Type B pancreatic cell (in vitro differentiated cells): ENCODE results near the gene SUSD6. TPM values are rescaled to one million over a fixed set of nuclear protein-coding genes. Genes with fewer than 3 reads are reported as not detected.

ENCODE experiments used
- DNase-seq: peaks from one replicate; pipeline ENCODE4 v3.0.0; 2021; ENCODE audit warnings: mixed read lengths; ENCODE audit not compliant: unreplicated experiment; ENCODE audit errors: extremely low spot score
- H3K27ac Mint-ChIP-seq: 2 replicates; pipeline ENCODE4 v1.8.0; 2021; ENCODE audit warnings: mild to moderate bottlenecking, mixed read lengths
- H3K27me3 Mint-ChIP-seq: 2 replicates; pipeline ENCODE4 v1.8.0; 2021; ENCODE audit warnings: mixed read lengths
- H3K36me3 Mint-ChIP-seq: 2 replicates; pipeline ENCODE4 v1.8.0; 2021; ENCODE audit warnings: mixed read lengths
- H3K4me1 Mint-ChIP-seq: one replicate; pipeline ENCODE4 v1.8.0; 2021; ENCODE audit warnings: mixed read lengths; ENCODE audit not compliant: unreplicated experiment
- H3K4me3 Mint-ChIP-seq: 2 replicates; pipeline ENCODE4 v1.8.0; 2021; ENCODE audit warnings: mild to moderate bottlenecking, mixed read lengths
- H3K9me3 Mint-ChIP-seq: 2 replicates; pipeline ENCODE4 v1.8.0; 2021; ENCODE audit warnings: mixed read lengths
- CTCF ChIP-seq: fragments of 200-600 bp; sonication (generic); conservative IDR thresholded peaks from 2 replicates; pipeline ENCODE4 v1.5.0; 2021; ENCODE audit warnings: antibody characterized with exemption, mild to moderate bottlenecking
- total RNA-seq: library from RNA; stranded (reverse); gene quantifications from 2 replicates; pipeline ENCODE4 v1.2.1, GENCODE V29; 2021; ENCODE audit warnings: low replicate concordance

Gene SUSD6
- total RNA-seq, 1 donor from 2014 or later = 31.7 TPM

- peaks cover 22% of the 10 kb centered on the region for H3K36me3 Mint-ChIP-seq
- peaks cover 39% of the 10 kb centered on the region for H3K4me1 Mint-ChIP-seq
- no peak overlapping the region for H3K27ac Mint-ChIP-seq
- no peaks in the 10 kb centered on the region for H3K9me3 Mint-ChIP-seq
- no peak overlapping the region for H3K4me3 Mint-ChIP-seq
- no peak for TF ChIP-seq CTCF
- no peaks in the 10 kb centered on the region for H3K27me3 Mint-ChIP-seq
- no peak for DNase-seq
Observed at GRCh38 chr14:69675877-69676416, 64.6 kb downstream of the SUSD6 start.

- Mint-ChIP-seq H3K9me3 (no peaks in the 10 kb centered on the region), H3K4me3 (no peak overlapping the region), H3K27ac (no peak overlapping the region), H3K4me1 (peaks cover 31% of the 10 kb centered on the region), H3K36me3 (peaks cover 14% of the 10 kb centered on the region), H3K27me3 (no peaks in the 10 kb centered on the region)
- no peak for TF ChIP-seq CTCF
- DNase-seq = no peak
Observed at GRCh38 chr14:69676723-69677122, 65.3 kb downstream of the SUSD6 start.

- no peak for DNase-seq
- no peak for TF ChIP-seq CTCF
- Mint-ChIP-seq H3K4me3 (no peak overlapping the region), H3K4me1 (peaks cover 16% of the 10 kb centered on the region), H3K36me3 (peaks cover 12% of the 10 kb centered on the region), H3K9me3 (no peaks in the 10 kb centered on the region), H3K27me3 (no peaks in the 10 kb centered on the region), H3K27ac (no peak overlapping the region)
Observed at GRCh38 chr14:69680297-69680696, 68.9 kb downstream of the SUSD6 start.

- Mint-ChIP-seq H3K27ac (peak overlapping the region; percentile 27), H3K27me3 (no peaks in the 10 kb centered on the region), H3K4me3 (no peak overlapping the region), H3K9me3 (no peaks in the 10 kb centered on the region), H3K4me1 (peaks cover 19% of the 10 kb centered on the region), H3K36me3 (peaks cover 5% of the 10 kb centered on the region)
- TF ChIP-seq CTCF = no peak
- DNase-seq = no peak
Observed at GRCh38 chr14:69682136-69682535, 70.7 kb downstream of the SUSD6 start.

GRCh38 chr14:69682621-69683263 is 71.3 kb downstream of the SUSD6 start:
- Mint-ChIP-seq H3K4me3 (no peak overlapping the region), H3K36me3 (peaks cover 5% of the 10 kb centered on the region), H3K27me3 (no peaks in the 10 kb centered on the region), H3K9me3 (no peaks in the 10 kb centered on the region), H3K27ac (no peak overlapping the region), H3K4me1 (peaks cover 19% of the 10 kb centered on the region)
- no peak for DNase-seq
- no peak for TF ChIP-seq CTCF
